Brain microvascular endothelial cell (primary cell): ENCODE measurements around the gene KRTAP10-12.

Experiments used
- DNase-seq: peaks from one replicate; pipeline ENCODE4 v3.0.0-alpha.2; 2020
- H3K27ac ChIP-seq: fragments of 250-450 bp; sonication (Bioruptor Pico); 2 replicates; pipeline ENCODE4 v1.5.1; 2020; ENCODE audit warnings: mild to moderate bottlenecking, moderate library complexity
- H3K27me3 ChIP-seq: fragments of 250-450 bp; sonication (Bioruptor Pico); replicated peaks from 2 replicates; pipeline ENCODE4 v1.5.1; 2020; ENCODE audit warnings: mild to moderate bottlenecking
- H3K36me3 ChIP-seq: fragments of 250-450 bp; sonication (Bioruptor Pico); replicated peaks from 2 replicates; pipeline ENCODE4 v1.5.1; 2020; ENCODE audit warnings: mild to moderate bottlenecking
- H3K4me3 ChIP-seq: 2 replicates; pipeline ENCODE4 v1.5.1; 2011; ENCODE audit warnings: low read depth, mild to moderate bottlenecking, control low read depth, low read length, moderate library complexity
- in situ Hi-C: cut with HindIII; loops from 2 replicates; pipeline ENCODE4 v1.10.0; 2017; ENCODE audit warnings: low sequenced_read_pairs, low pct_ligation_motif_present
- TF ChIP-seq, protein P1 (sequence below): IDR thresholded peaks from 2 replicates; pipeline ENCODE4 v1.5.1; 2011; ENCODE audit warnings: low read depth, mild to moderate bottlenecking, moderate library complexity, low read length, control low read depth, inconsistent platforms; ENCODE audit errors: missing control alignments

KRTAP10-12 gene

DNA sequence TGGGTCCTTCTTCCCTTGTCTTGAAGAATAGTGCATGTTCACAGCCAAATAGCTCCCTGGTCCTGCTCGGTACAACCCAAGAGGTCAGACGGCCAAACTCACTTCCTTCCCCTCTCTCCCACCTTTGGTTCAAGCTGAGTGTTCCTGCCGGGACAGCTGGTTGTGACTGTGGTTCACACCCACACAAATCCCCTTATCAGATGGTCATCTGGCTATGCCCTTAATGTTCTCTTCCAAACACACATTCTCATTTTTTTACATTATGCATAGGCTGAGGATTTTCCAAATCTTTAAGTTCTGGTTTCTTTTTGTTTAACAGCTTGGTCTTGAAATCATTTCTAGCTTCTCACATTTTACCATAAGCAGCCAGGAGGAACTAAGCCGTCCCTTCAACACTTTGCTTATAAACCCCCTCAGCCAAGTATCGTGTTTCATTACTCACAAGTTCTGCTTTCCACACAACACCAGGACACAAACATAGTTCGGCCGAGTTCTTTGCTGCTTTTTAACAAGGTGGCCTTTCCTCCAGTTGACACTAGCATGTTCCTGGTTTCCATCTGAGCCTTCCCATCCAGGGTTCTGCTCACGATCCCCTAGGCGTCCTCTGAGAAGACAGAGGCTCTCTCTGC lies 34.1 kb downstream of the KRTAP10-12 start:
- no peak overlapping the region for H3K4me3 ChIP-seq
- no peaks in the 10 kb centered on the region for H3K36me3 ChIP-seq
- no peak for DNase-seq
- TF ChIP-seq, protein P1, sequence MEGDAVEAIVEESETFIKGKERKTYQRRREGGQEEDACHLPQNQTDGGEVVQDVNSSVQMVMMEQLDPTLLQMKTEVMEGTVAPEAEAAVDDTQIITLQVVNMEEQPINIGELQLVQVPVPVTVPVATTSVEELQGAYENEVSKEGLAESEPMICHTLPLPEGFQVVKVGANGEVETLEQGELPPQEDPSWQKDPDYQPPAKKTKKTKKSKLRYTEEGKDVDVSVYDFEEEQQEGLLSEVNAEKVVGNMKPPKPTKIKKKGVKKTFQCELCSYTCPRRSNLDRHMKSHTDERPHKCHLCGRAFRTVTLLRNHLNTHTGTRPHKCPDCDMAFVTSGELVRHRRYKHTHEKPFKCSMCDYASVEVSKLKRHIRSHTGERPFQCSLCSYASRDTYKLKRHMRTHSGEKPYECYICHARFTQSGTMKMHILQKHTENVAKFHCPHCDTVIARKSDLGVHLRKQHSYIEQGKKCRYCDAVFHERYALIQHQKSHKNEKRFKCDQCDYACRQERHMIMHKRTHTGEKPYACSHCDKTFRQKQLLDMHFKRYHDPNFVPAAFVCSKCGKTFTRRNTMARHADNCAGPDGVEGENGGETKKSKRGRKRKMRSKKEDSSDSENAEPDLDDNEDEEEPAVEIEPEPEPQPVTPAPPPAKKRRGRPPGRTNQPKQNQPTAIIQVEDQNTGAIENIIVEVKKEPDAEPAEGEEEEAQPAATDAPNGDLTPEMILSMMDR, result no peak
- H3K27me3 ChIP-seq, result peaks cover 2% of the 10 kb centered on the region
- in situ Hi-C loops, result no loop called here
- H3K27ac ChIP-seq, result no peak overlapping the region

DNA sequence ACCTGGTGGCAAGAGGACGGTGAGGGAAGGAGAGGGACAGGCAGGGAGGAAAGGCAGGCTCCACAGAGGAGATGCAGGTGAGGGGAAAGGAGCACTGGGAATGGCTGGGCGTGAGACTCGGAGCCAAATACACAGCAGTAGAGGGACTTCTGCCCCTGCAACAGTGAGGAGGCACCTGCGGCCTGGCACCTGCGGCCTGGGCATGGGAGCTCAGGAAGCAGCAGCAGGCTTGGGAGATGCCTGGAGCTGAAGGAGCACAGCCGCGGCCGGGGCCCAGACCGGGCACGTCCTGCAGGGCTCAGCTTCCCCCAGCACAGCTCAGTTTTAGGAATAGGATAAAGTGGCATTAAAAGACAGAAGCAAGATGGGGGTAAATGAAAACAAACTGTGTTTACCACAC lies 35.3 kb downstream of the KRTAP10-12 start:
- Histone ChIP-seq H3K27me3 (no peaks in the 10 kb centered on the region), H3K27ac (no peak overlapping the region), H3K36me3 (no peaks in the 10 kb centered on the region), H3K4me3 (no peak overlapping the region)
- TF ChIP-seq, protein P1, result no peak
- in situ Hi-C loops, result no loop called here
- no peak for DNase-seq

DNA sequence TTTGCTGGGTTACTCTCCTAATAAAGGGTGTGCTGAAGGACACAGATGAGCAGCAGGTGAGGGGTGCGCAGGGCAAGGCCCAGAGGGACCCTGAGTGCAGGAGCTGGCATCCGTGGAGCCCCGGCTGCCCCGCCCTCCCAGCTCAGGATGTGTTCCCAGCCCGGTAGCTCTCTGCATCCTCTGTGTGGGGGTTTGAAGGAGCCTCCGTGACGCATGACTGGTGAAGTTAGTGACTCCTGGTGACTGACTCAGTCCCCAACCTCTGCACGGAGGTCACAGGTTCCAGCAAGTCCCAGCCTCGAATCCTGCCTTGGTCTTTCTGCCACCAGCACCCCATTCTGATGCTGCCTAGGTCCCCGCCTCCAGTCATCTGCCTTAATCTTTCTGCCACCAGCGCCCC lies 36.0 kb downstream of the KRTAP10-12 start:
- no peaks in the 10 kb centered on the region for H3K36me3 ChIP-seq
- no peaks in the 10 kb centered on the region for H3K27me3 ChIP-seq
- H3K4me3 ChIP-seq, result no peak overlapping the region
- in situ Hi-C loops, result no loop called here
- no peak overlapping the region for H3K27ac ChIP-seq
- TF ChIP-seq, protein P1, result no peak
- no peak for DNase-seq

DNA sequence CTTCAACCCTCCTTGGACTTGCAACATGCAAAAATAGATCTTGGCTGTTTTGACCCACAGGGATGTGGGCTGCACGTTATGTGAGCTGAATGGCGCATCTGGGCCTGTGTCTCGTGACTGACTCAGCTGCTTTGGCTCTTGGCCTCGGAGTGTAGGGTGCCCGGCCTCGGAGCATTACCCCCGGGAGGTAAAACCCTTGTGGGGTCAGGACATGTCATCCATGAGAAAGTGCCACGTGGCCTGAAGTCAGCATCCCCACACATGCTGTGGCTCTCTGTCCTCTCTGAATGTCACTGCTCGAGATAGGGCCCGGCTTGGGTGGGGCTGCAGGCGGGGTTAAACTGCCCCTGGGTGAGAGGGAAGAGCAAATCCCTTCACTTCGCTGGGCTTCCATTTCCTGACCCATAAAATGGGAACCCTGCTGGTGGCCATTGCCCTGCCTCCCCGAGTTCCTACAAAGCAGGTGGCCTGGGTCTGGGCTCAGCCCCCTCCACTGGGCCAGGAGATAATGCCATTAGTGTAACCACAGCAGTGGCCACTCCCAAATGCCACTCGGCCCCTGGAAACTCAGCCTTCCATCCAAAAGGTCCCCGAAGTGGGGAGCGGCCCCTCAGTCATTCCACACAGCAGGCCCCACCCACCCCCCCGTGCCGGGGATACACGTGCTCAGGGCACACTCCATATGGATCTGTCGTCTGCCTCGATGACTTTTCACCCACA lies 37.2 kb downstream of the KRTAP10-12 start:
- Histone ChIP-seq H3K4me3 (no peak overlapping the region), H3K27me3 (no peaks in the 10 kb centered on the region)
- in situ Hi-C loops, result no loop called here

DNA sequence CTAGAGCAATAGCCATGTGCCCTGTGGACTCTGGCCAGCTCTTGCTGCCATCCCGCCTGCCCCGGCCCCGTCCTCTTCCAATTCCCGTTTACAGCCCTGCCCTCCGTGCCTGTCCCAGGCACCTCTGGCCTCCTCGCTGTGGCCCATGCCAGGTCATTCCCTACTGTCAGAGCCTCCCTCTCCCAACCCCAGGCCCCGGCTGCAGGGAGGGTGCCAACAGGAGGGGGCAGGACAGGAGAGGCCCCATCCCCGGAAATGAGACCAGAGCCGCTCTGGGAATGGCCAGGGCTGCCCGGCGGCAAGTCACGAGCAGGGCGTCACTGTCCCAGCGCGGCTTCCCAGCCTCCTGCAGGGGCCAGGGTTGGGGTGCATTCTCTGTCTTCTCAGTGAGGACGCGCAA lies 37.9 kb downstream of the KRTAP10-12 start:
- TF ChIP-seq, protein P1, result no peak
- no peak for DNase-seq
- H3K27me3 ChIP-seq, result no peaks in the 10 kb centered on the region

More for the DNA sequence above, 37.2 kb downstream of the KRTAP10-12 start:
- DNase-seq, result no peak
- no peak overlapping the region for H3K27ac ChIP-seq
- H3K36me3 ChIP-seq, result no peaks in the 10 kb centered on the region
- TF ChIP-seq, protein P1, result no peak

More for the DNA sequence above, 37.9 kb downstream of the KRTAP10-12 start:
- in situ Hi-C loops, result no loop called here
- H3K36me3 ChIP-seq, result no peaks in the 10 kb centered on the region
- H3K4me3 ChIP-seq, result no peak overlapping the region
- H3K27ac ChIP-seq, result no peak overlapping the region
